GM23338 (cell line): ENCODE results near the gene FGD4. TPM values are rescaled to one million over a fixed set of nuclear protein-coding genes. Genes with fewer than 3 reads are reported as not detected.
A peak's percentile ranks its signal among the peaks of the same experiment; 100 is the strongest.

Source experiments
- ATAC-seq: fragments of 200-7000 bp; cut with Tn5 transposase; 3 replicates; pipeline ENCODE4 v1.9.1; 2020
- DNase-seq: peaks from one replicate; pipeline ENCODE4 v3.0.0-alpha.2; 2015; ENCODE audit warnings: low spot score
- H2AFZ ChIP-seq: fragments of 200-600 bp; sonication (generic); 2 replicates; pipeline ENCODE4 v1.8.0; 2016; ENCODE audit warnings: antibody characterized with exemption, mild to moderate bottlenecking, moderate library complexity
- H3F3A ChIP-seq: fragments of 200-600 bp; sonication (generic); replicated peaks from 2 replicates; pipeline ENCODE4 v1.8.0; 2017; ENCODE audit warnings: antibody characterized with exemption, mixed run types, low read depth
- H3K27ac ChIP-seq: fragments of 200-600 bp; sonication (generic); 2 replicates; pipeline ENCODE4 v1.6.1; 2016; ENCODE audit warnings: low read depth
- H3K27me3 ChIP-seq: fragments of 200-600 bp; sonication (generic); 2 replicates; pipeline ENCODE4 v1.8.0; 2016; ENCODE audit warnings: mild to moderate bottlenecking, mixed run types, moderate library complexity; ENCODE audit not compliant: insufficient read depth
- H3K36me3 ChIP-seq: fragments of 200-600 bp; sonication (generic); 2 replicates; pipeline ENCODE4 v1.8.0; 2016; ENCODE audit warnings: mild to moderate bottlenecking; ENCODE audit not compliant: insufficient read depth
- H3K4me1 ChIP-seq: fragments of 200-600 bp; sonication (generic); 2 replicates; pipeline ENCODE4 v1.8.0; 2016; ENCODE audit warnings: mild to moderate bottlenecking, moderate library complexity; ENCODE audit not compliant: insufficient read depth
- H3K4me2 ChIP-seq: fragments of 200-600 bp; sonication (generic); 2 replicates; pipeline ENCODE4 v1.7.1; 2017; ENCODE audit warnings: mixed run types
- H3K4me3 ChIP-seq: fragments of 200-600 bp; sonication (generic); 2 replicates; pipeline ENCODE4 v1.6.1; 2016; ENCODE audit warnings: mixed run types
- H3K79me2 ChIP-seq: fragments of 200-600 bp; sonication (generic); replicated peaks from 2 replicates; pipeline ENCODE4 v1.8.0; 2017; ENCODE audit warnings: mild to moderate bottlenecking; ENCODE audit not compliant: insufficient read depth
- H3K9me2 ChIP-seq: fragments of 200-600 bp; sonication (generic); 2 replicates; pipeline ENCODE4 v1.8.0; 2017; ENCODE audit not compliant: insufficient read depth
- H4K20me1 ChIP-seq: fragments of 200-600 bp; sonication (generic); replicated peaks from 2 replicates; pipeline ENCODE4 v1.8.0; 2017; ENCODE audit warnings: mild to moderate bottlenecking; ENCODE audit not compliant: insufficient read depth
- H3K27ac Mint-ChIP-seq: 2 replicates; pipeline ENCODE4 v1.8.0; 2020; ENCODE audit warnings: inconsistent platforms, mild to moderate bottlenecking, moderate library complexity, mixed read lengths
- H3K27me3 Mint-ChIP-seq: 3 replicates; pipeline ENCODE4 v1.8.0; 2022; ENCODE audit warnings: low read depth, mild to moderate bottlenecking, moderate library complexity, mixed read lengths, inconsistent platforms; ENCODE audit not compliant: insufficient read depth, poor library complexity
- H3K36me3 Mint-ChIP-seq: 3 replicates; pipeline ENCODE4 v1.8.0; 2021; ENCODE audit warnings: low read depth, mild to moderate bottlenecking, inconsistent platforms, moderate library complexity, mixed read lengths
- H3K4me1 Mint-ChIP-seq: 3 replicates; pipeline ENCODE4 v1.8.0; 2020; ENCODE audit warnings: mild to moderate bottlenecking, inconsistent platforms, mixed read lengths
- H3K4me3 Mint-ChIP-seq: 3 replicates; pipeline ENCODE4 v1.8.0; 2021; ENCODE audit warnings: moderate library complexity, mild to moderate bottlenecking, inconsistent platforms, mixed read lengths
- H3K9me3 Mint-ChIP-seq: 3 replicates; pipeline ENCODE4 v1.8.0; 2020; ENCODE audit warnings: moderate library complexity, mild to moderate bottlenecking, inconsistent platforms, mixed read lengths
- CREB1 ChIP-seq: fragments of 250-450 bp; sonication (Bioruptor Pico); IDR thresholded peaks from 2 replicates; pipeline ENCODE4 v1.5.0; 2020; ENCODE audit warnings: low read depth, mild to moderate bottlenecking, moderate library complexity
- CTCF ChIP-seq, 2 experiments: fragments of 200-600 bp in 1 of 2; sonication (generic) in 1 of 2; conservative IDR thresholded peaks; 2 replicates each; pipeline versions ENCODE4 v1.5.1 to v1.6.1; 2016 to 2017; ENCODE audit warnings: antibody characterized with exemption in 2 of 2, low read depth in 2 of 2, mild to moderate bottlenecking in 2 of 2, moderate library complexity in 1 of 2
- ETS1 ChIP-seq: IDR thresholded peaks from 2 replicates; pipeline ENCODE4 v1.6.1; 2016; ENCODE audit warnings: antibody characterized with exemption
- EZH2 ChIP-seq: fragments of 200-600 bp; sonication (generic); IDR thresholded peaks from one replicate; pipeline ENCODE4 v1.8.0; 2017; ENCODE audit warnings: antibody characterized with exemption, mild to moderate bottlenecking, low read depth; ENCODE audit not compliant: unreplicated experiment
- EZH2phosphoT487 ChIP-seq: fragments of 200-600 bp; sonication (generic); IDR thresholded peaks from one replicate; pipeline ENCODE4 v1.8.1; 2018; ENCODE audit warnings: antibody characterized with exemption; ENCODE audit not compliant: unreplicated experiment
- JUNB ChIP-seq: IDR thresholded peaks from one replicate; pipeline ENCODE4 v1.6.1; 2016; ENCODE audit warnings: antibody characterized with exemption; ENCODE audit not compliant: unreplicated experiment
- NANOG ChIP-seq: IDR thresholded peaks from 2 replicates; pipeline ENCODE4 v1.6.1; 2016; ENCODE audit warnings: antibody characterized with exemption, borderline replicate concordance
- POLR2AphosphoS5 ChIP-seq: IDR thresholded peaks from 2 replicates; pipeline ENCODE4 v1.6.1; 2016; ENCODE audit warnings: antibody characterized with exemption, low read depth
- REST ChIP-seq: IDR thresholded peaks from one replicate; pipeline ENCODE4 v1.6.1; 2018; ENCODE audit warnings: antibody characterized with exemption; ENCODE audit not compliant: unreplicated experiment
- STAT1 ChIP-seq: IDR thresholded peaks from one replicate; pipeline ENCODE4 v1.6.1; 2016; ENCODE audit warnings: antibody characterized with exemption; ENCODE audit not compliant: unreplicated experiment
- ZNF114 ChIP-seq: fragments of 250-450 bp; sonication (Bioruptor Pico); IDR thresholded peaks from 2 replicates; pipeline ENCODE4 v1.5.0; 2020; ENCODE audit warnings: mild to moderate bottlenecking, moderate library complexity
- ZNF331 ChIP-seq: fragments of 250-450 bp; sonication (Bioruptor Pico); IDR thresholded peaks from 2 replicates; pipeline ENCODE4 v1.5.0; 2020; ENCODE audit warnings: low read depth, mild to moderate bottlenecking, moderate library complexity
- ZNF462 ChIP-seq: fragments of 250-450 bp; sonication (Bioruptor Pico); IDR thresholded peaks from 2 replicates; pipeline ENCODE4 v1.5.0; 2020; ENCODE audit warnings: mild to moderate bottlenecking, moderate library complexity
- polyA plus RNA-seq: library from polyadenylated mRNA; unstranded; fragments of >200 nt; fragmentation: Nextera tagmentation; extraction: Ambion mirVana; gene quantifications from 2 replicates; pipeline ENCODE4 v1.2.1, GENCODE V29; 2016
- total RNA-seq: library from RNA; depleted of rRNA; stranded (reverse); fragments of >200 nt; shearing (Covaris generic); gene quantifications from 2 replicates; pipeline ENCODE4 v1.2.3, GENCODE V29; 2014

The FGD4 gene
- total and polyA plus RNA-seq, 2 experiments from 2014 or later, result 24.3 to 54.3 TPM

GRCh38 chr12:32595251-32595650 lies 195.9 kb downstream of the FGD4 start:
- Histone ChIP-seq H3K4me2 (no peak overlapping the region), H4K20me1 (no peaks in the 10 kb centered on the region), H3K9me2 (no peaks in the 10 kb centered on the region), H3F3A (no peaks in the 10 kb centered on the region; the same call in 1 of the 2 replicates), H3K4me3 (no peak overlapping the region), H3K4me1 (peaks cover 11% of the 10 kb centered on the region), H3K27ac (peak overlapping the region; percentile 24; the same call in 1 of the 2 replicates), H3K79me2 (peaks cover 18% of the 10 kb centered on the region; the same call in 1 of the 2 replicates), H2AFZ (no peak overlapping the region), H3K27me3 (no peaks in the 10 kb centered on the region), H3K36me3 (peaks cover 11% of the 10 kb centered on the region)
- Mint-ChIP-seq H3K27me3 (peaks cover 9% of the 10 kb centered on the region), H3K27ac (no peak overlapping the region), H3K9me3 (peaks cover 3% of the 10 kb centered on the region; the same call in 1 of the 3 replicates), H3K36me3 (peaks cover 51% of the 10 kb centered on the region), H3K4me3 (no peak overlapping the region), H3K4me1 (peaks cover 6% of the 10 kb centered on the region; the same call in 2 of the 3 replicates)
- ATAC-seq (no peak; the same call in 2 of the 3 replicates), DNase-seq (no peak)
- TF ChIP-seq POLR2AphosphoS5 (no peak), ZNF331 (no peak), REST (no peak), ZNF114 (no peak), EZH2 (no peak), CTCF (conservative IDR thresholded peaks at IDR 0.05; ENCODE audit: low read depth in 2 of 2) (no peak), EZH2phosphoT487 (no peak), ETS1 (no peak), NANOG (no peak), CREB1 (no peak), ZNF462 (CRISPR knock-in tag) (no peak), STAT1 (no peak), JUNB (no peak)
